H1 (cell line): ENCODE measurements around the gene TRIM44. TPM values are rescaled to one million over a fixed set of nuclear protein-coding genes. Genes with fewer than 3 reads are reported as not detected.

Source experiments
- E2F6 ChIP-seq: IDR thresholded peaks from 2 replicates; pipeline ENCODE4 v1.6.1; 2012; ENCODE audit warnings: inconsistent platforms
- PHF8 ChIP-seq: fragments of 200-600 bp; sonication (generic); conservative IDR thresholded peaks from 2 replicates; pipeline ENCODE4 v1.7.1; 2012; ENCODE audit warnings: low read depth, mild to moderate bottlenecking, inconsistent platforms, low read length, moderate library complexity
- RFX5 ChIP-seq: IDR thresholded peaks from 2 replicates; pipeline ENCODE4 v1.6.1; 2011; ENCODE audit warnings: low read depth, low read length, improper control_type of control experiment, borderline replicate concordance
- polyA plus RNA-seq, 7 experiments: library from polyadenylated mRNA; depleted of rRNA in 3 of 7; stranded (reverse) in 5 of 7; unstranded in 2 of 7; fragments of >200 nt in 5 of 7; fragments of 200-250 nt in 2 of 7; gene quantifications; 1 replicate in 5 of 7; 2 replicates in 1 of 7; 4 replicates in 1 of 7; pipeline versions ENCODE4 v1.2.1 to v1.2.3, GENCODE V29; 2011 to 2013; ENCODE audit warnings: missing spikeins in 2 of 7, mixed read lengths in 2 of 7
- total RNA-seq: library from RNA; stranded (reverse); fragmentation: NEBNext Ultra II Directional; extraction: Animal tissue kit (Norgen Biotek cat#: 25700); gene quantifications from 2 replicates; pipeline ENCODE4 v1.2.1, GENCODE V29; 2021

The TRIM44 gene
- total and polyA plus RNA-seq, 2 of the 8 experiments (the other 6 are each of a cell fraction or from before 2014, with no cell fraction given) = 13.9 to 34.4 TPM

GRCh38 chr11:35845860-35846259 is 183.3 kb downstream of the TRIM44 start (continued):
- TF ChIP-seq RFX5 (no peak), E2F6 (no peak), PHF8 (no peak)
